GM18858 (cell line): ENCODE data around the gene CFAP46.
"Not testable (repeated sequence)": the region's sequence is repeated elsewhere in the genome, so short reads cannot be mapped to it uniquely, and the experiment has no call there.

Experiments used
- ATAC-seq: cut with Tn5 transposase; IDR thresholded peaks from one replicate; pipeline ENCODE4 v1.9.1; 2021; ENCODE audit not compliant: unreplicated experiment

Gene CFAP46

DNA sequence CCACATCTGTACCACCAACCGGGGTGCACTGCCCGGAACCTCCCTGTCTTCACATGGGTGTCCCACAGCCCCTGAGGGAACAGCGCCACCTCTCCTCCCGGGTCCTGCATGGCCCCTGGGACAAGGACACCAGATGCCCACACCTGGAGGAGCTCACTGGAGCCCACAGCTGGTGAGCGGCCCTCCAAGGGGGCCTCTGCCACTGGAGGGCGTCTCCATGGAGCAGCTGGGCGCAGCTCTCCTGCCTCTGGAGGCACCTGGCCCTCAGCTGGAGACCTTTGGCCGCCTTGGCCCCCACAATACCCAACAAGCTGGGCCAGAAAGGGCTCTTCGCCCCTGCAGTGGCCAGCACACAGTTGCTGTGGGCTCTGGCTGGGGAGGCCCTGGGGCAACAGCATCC lies 149.2 kb downstream of the CFAP46 start:
- no peak for ATAC-seq

DNA sequence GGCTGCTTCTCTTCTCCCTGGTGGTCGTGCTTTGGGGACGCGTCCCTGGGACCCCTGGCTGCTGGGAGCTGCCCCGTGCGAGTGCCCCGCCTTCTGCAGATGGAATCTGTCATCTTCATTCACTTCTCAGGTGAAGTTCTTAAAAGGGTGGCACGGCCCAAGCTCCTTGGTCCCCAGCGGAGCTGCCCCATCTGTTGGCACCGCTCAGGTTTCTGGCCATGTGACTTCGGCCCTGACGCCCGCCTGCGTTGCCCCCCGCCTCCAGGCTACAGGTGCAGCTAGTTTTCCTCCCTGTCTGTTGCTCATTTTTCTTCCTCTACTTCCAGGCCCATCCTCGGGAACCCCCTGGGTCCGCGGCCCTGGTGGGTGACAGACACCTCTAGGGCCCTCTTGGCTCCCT lies 149.6 kb downstream of the CFAP46 start:
- no peak for ATAC-seq

DNA sequence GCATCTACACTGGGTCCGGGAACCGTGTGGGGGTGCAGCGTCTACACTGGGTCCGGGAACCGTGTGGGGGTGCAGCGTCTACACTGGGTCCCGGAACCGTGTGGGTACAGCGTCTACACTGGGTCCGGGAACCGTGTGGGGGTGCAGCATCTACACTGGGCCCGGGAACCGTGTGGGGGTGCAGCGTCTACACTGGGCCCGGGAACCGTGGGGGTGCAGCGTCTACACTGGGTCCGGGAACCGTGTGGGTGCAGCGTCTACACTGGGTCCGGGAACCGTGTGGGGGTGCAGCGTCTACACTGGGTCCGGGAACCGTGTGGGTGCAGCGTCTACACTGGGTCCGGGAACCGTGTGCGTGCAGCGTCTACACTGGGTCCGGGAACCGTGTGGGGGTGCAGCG lies 150.3 kb downstream of the CFAP46 start:
- ATAC-seq = not testable (repeated sequence)

DNA sequence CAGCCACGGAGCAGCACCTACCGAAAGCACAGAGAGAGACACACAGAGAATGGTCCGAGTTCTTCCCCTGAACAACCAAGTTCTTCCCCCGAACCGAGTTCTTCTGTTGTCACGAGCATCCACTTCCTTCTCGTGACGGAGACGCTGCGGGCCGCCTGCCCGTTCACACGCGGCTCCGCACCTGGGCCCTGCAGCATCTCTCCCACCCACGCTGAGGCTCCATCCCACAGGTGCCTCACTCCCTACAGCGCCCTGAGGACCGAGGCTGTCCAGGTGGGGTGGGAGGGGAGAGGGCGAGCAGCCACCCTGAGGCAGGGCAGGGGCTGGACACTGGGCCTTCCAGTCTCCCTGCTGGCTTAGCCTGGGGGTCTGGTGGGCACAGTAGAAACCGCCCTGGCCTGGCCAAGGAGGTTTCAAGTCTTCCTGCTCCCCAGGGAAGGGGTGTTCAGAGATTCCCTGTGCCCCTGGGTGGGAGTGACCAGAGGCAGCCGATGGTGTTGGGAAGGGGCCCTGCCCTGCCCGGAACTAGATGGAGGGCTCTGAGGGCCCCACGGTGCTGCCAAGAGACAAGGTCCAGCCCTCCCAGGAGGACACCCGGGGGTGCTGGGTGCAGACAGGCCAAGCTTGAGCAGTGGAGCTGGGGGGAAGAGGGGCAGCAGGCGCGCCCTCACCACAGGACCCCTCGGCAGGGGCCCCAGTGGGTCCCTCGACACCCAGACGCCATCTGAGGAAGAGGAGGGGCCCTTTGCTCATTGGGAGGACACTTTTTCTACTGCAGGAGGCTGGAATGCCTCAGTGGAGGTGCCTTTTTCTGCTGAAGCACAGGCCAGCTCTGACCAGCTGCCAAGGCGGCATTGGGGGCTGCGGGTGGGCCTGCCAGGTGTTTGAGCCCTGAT lies 151.2 kb downstream of the CFAP46 start:
- ATAC-seq = no peak

DNA sequence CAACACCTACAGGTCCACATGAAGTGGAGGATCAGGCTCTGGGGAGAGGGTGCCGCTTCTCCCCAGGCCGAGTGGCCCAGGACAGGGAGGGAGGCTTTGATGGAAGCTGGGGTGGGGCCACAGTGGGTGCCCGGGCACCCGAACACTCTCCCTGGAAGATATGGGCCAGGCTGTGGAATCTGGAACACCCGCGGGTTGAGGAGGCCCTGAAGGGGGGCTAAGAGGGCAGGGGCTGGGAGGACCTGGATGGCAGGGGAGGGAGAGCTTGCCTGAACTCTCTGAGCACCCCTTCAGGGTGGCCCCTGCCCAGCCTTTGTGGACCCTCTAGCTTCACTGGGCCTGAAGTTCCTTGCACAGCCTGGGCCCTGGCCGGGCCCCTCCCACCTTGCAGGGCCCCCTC lies 151.9 kb downstream of the CFAP46 start:
- no peak for ATAC-seq

GRCh38 chr10:132789659-132790148 lies 152.7 kb downstream of the CFAP46 start:
- ATAC-seq = no peak

DNA sequence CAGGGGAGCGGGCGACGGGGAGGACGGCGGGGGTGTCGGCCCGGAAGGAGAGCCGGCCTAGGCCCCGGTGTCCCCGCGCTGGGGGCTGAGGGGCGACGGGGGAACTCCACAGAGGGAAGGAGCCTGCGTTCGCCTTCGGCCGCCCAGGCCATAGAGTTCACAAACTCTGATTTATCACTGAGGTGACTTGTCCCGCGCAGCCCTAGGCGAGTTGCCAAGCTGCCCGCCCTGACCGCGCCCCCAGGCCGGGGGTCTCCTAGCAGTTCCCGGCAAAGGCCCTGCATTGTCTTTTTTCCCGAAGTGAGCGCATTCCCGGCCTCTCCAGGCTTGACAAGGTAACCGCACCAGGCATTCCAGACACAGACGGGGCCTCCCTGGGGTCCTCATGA lies 153.5 kb downstream of the CFAP46 start:
- ATAC-seq = no peak

- ATAC-seq = no peak
Measured at GRCh38 chr10:132788180-132788830, 154.1 kb downstream of the CFAP46 start.

DNA sequence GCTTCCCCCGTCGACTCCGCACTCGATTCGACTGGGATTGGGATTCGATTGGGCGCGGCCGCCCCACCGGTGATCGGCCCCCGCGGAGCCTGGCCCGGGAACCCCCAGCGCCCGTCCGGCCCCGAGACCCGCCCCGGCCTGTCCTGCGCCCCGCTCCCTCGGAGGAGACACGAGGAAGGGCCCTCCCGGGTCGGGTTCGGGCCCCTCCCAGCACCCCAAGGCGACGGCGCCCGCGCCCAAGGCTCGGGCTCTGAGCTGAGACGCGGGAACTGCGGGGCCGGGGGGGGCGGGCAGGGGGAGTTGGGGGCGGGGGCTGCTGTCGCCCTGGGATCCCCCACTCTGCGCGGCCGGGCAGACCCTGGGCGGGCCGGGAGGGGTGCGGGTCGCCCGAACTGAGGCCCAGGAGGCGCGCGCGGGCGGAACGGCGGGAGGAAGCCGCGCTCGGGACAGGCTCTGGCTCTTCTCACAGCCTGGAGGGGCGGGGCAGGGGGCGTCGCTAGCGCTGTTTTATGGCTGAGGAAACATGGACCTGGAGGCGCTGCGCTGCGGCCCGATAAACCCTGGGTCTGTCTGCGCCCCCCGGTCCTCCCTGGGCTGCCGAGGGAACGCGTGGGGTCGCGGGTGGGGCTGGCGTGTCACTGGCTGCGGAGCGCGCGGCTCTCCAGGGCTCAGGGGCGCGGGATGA lies 154.7 kb downstream of the CFAP46 start:
- ATAC-seq = no peak

- ATAC-seq = no peak
Measured at GRCh38 chr10:132786884-132787494, 155.4 kb downstream of the CFAP46 start.

- ATAC-seq = no peak
Measured at GRCh38 chr10:132786476-132786883, 155.9 kb downstream of the CFAP46 start.

DNA sequence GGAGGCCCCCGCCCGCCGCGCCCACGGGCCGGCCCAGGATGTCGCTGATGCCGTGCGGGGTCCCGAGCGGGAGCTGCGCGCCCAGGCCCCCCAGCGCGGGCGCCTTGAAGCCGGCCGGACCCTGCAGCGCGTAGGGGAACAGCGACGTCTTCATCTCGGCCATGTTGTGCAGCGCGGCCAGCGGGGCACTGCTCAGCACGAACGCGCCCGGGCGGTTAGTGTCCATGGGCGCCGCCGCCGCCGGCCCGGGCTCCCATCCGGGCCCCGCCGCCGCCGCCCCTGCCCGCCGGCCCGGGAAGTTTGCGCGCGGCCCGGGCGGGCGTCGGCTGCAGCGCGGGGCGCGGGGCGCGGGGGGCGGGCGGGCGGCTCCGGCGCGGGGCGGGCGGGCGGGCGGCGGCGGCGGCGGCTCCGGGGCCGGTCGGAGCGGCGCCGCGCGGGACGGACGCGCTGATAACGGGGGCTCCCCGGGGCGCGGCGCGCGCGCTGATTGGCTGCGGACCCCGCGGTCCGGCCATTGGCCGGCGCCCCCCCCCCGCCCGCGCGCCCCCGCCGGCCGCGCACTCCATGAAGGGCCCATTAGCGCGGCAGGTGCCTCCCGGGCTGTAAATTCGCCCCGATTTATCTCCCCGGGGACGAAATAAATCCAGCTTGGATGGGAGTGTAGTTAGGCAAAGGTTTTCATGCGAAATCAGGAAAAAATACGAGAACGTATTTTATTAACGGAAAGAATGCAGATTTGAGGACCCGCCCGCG lies 156.5 kb downstream of the CFAP46 start, which contains the start of gene NKX6-2:
Gene NKX6-2 (minus strand): TSS at position 425 of the 753 bp plus-strand sequence. CDS start 199 bp downstream, at position 226.
- no peak for ATAC-seq

DNA sequence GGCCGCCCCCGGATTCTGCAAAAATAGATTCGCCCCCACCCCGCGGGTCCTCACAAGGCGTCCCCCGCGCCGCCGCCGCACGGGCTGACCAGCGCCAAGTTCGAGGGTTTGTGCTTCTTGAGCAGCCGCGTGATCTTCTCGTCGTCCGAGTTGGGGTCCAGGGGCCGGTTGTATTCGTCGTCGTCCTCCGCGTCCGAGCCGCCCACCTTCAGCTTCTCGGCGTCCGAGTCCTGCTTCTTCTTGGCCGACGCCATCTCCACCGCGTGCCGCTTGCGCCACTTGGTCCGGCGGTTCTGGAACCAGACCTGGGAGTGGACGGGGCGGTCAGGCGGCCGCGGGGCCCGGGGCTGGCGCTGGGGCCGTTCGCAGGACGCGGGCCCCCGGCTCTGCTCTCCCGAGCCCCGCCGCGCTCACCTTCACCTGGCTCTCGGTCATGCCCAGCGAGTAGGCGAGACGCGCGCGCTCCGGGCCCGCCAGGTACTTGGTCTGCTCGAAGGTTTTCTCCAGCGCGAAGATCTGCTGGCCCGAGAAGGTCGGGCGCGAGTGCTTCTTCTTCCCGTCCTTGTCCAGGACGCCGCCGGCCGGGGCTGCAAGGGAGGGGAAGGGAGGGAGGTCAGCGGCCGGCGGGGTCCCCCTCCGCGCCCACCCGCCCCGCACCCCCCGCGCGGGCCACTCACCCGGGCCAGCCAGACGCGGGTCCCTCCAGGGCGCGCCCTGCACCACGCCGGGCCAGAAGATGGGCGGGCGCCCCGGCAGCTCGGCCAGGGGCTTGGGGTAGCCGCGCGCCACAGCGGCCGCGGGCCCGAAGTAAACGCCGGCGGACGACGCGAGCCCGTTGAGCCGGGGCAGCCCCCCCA lies 157.3 kb downstream of the CFAP46 start:
- ATAC-seq = no peak

DNA sequence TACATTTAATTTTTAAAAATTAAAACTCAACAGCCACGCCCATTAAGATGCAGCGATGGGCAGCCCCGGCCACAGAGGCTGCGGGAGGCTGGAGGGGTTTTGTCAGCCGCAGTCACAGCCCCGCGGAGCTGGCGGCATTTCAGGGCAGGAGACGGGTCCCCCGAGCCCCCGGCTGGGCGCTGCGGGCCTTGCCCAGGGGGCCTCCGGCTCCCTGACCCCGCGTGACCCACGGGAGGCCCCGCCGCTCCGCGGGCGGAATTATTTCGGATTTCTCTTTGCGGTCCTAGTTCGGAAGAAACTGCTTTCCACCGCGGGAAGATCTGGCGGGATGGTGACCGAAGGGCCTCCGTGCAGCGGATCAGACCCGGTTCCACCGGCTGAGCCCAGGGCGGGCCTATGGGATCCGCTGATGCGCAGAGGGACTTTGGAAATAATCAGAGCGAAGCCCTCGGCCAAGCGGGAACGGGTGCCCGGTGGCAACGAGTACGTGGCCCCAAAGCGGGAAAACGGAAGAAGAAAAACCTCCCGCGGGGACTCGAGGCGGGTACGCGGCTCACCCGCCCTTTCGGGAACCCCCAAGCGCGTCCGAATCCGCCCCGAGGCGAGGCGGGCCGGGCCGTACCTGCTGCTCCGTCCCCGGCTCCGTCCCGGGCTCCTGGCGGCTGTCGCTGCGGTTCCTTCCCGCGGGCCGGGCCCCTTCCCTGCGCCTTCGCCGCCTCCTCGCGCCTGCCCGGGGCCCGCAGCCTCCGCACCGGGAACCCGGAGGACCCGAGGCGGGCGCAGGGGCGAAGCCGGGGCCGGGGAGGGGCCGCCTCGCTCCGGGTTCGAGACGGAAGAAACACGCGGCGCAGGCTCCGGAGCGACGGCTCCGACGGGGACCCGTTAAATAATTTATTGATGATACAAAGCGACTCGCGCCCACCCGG lies 158.2 kb downstream of the CFAP46 start:
- no peak for ATAC-seq

GRCh38 chr10:132783165-132783939 lies 159.0 kb downstream of the CFAP46 start:
- no peak for ATAC-seq

DNA sequence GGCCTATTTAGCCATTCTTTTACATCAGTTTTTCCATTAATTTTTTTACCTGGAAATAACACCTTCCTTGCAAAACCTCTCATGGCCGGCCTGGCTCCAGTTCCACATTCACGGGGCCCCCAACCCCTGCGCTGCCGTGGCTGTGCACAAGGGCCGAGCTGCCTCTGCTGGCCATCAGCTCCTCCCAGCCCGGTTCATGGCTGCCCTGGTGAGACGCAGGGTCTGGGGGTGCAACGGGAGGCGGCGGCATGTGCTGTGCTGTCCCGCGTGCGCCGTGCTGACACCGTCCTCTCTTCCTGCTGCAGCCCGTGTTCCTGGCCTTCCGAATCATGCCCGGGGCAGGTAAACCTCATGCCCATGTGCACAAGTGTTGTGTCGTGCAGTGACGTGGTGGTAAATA lies 160.8 kb downstream of the CFAP46 start:
- ATAC-seq = no peak

DNA sequence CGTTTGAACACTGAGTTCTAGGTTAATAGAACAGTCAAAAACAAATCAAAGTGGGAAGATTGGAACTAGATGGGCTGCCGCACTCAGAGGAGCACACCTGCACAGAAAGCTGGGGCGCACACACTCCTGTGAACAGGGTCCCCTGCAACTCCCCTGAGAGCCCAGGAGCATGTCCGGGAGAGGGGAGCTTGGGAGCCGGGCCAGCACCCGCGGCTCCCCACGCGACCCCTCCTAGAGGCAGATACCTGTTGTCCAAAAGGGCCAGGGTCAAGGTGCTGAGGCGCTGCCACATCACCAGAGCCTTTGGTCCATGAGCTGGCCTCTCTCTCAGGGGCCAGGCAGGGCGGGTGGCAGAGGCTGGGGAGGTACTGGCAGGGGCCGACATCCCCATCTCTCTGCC lies 162.0 kb downstream of the CFAP46 start:
- ATAC-seq = no peak
